GM19468 (cell line): ENCODE measurements around the gene CHIT1.
A peak's percentile ranks its signal among the peaks of the same experiment; 100 is the strongest.

Source experiments
- ATAC-seq: cut with Tn5 transposase; IDR thresholded peaks from one replicate; pipeline ENCODE4 v1.9.1; 2021; ENCODE audit warnings: mild to moderate bottlenecking, moderate library complexity, moderate number of reproducible peaks; ENCODE audit not compliant: unreplicated experiment; ENCODE audit errors: extremely low read depth

CHIT1 gene

DNA sequence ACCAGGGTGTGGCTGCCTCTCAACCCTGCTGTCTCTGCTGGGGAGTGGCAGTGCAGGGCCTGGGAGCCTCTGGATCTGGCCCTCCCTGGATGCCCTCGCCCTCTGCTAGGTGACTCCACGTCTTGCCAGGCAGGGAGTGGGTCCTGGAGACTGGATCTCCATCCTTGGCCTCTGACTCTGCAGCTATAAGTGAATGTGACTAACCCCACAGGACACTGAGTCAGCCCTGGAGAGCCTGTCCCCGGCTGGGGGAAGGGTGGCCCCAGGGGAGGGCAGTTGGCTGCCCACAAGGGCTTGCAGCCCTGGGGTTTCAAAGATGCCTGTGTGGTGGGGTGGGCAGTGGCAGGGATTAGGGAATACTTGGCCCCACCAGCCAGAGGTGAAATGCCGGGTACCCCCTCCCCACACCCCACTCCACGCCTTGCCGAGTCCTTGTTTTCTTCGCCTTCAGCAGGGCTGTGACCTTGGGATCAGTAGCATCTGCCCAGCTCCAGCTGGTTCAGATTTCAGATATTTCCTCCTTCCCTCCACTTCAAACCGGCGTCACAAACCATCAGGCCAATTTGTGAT is 51.9 kb downstream of the CHIT1 start:
- no peak for ATAC-seq

DNA sequence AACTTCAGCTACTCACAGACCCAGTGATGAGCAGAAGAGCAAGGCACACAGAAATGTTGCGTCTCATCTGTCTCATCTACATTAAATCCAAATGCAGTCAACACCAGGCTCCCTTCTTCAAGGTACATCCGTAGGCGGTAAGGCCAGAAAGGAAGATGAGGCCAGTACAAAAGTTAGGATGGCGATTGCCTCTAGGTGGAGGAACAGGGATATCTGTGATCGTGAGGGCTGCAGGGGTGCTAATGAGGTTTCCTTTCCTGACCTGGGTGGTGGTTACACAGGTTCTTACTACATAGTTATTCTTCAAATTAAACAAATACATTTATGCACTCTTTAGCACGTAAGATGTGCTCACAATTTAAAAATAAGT is 52.5 kb downstream of the CHIT1 start:
- no peak for ATAC-seq

DNA sequence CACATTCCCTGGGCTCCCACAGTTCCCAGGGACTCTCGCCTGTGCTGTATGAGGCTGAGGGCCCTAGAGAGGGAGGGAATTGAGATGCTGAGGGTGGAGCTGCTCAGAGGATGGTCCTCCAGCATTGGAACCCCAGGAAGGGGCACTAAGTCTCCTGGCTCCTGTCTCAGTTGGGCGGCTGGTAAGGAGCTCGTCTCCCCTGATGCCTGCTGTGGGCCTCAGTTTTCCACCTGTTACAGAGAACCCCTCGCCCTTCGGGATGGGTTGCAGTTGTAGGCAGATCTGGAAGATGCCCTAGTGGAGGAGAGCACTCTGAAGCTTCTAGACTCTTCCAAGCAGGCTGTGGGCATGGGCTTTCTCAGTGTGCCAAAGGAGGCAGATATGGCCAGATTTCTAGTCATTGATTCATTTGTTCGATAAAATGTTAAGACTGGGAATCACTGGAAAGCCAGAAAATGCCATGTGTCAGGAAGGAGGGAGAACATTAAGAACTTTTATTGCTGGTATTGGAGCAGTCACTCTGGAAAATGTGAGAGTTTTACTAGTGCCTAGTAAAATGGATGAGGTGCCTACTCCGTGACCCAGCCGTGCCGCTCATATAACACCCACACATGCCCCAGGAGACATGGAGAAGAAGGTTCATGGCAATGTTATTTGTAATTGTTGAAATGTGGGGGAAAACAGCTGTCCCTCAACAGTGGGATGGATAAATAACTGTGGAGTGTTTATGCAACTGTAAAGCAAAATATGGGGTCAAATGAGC is 53.0 kb downstream of the CHIT1 start:
- no peak for ATAC-seq

GRCh38 chr1:203175827-203176241 is 53.6 kb downstream of the CHIT1 start:
- ATAC-seq: no peak

DNA sequence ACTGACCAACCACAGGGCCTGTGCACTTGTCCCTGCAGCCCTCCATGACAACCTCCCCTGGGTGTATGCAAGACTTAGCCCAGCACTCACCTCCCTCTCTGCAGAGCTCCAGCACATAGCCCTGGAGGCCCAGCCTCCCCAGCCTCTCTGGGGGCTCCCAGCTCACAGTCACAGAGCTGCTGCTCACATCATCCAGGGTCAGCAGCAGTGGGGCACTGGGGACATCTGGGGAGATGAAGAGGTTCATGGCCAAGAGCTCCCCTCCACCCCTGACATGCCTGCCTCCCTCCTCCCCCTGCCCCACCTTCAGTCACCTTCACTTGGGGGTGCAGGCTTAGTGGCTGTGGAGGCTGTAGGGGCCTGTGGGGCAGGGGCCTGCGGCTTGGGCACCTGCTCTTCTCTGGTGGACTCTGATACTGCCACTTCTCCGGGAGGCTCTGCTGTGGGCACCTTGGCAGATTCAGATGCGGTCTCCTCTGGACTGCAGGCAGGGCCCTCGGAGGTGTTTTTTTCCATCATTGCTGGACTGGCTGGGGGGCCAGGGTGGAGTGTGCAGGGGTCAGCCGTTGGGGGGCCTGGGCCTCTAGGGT is 54.1 kb downstream of the CHIT1 start, which contains the start of gene MYBPH:
MYBPH (minus strand) TSS at position 590 of the 590 bp plus-strand sequence; CDS start at position 519, 71 bp downstream.
- no peak for ATAC-seq

DNA sequence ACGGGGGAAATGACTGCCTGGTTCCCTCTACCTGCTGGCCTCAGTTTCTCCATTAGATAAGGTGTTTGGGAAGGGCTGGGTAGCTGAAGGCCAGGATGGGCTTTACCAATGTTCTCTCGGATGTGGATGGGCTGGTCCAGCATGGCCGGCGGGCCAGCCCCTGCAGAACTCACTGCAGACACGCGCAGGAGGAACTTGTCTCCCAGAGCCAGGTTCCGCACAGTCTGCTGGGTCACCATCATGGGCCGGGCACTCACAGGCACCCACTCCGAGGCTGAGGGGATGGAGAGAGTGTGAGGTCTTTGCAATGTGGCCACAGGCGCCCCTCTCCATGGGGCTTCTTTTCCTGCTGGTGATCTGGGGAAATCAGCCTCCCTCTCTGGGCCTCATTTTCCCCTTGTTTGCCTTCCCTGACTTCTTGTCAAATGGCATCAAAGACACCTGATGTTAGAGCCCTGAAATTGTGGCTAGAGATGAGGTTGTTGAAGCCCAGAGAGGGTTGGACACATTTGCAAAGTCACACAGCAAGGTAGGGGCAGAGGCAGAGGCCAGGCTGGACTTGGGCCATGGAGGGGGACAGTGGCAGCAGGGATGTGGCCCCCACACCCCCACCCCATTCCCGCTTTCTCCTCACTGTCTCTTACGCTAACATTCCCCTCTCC is 55.0 kb downstream of the CHIT1 start:
- ATAC-seq: no peak

GRCh38 chr1:203173566-203173965 is 55.9 kb downstream of the CHIT1 start:
- ATAC-seq: peak; percentile 75

DNA sequence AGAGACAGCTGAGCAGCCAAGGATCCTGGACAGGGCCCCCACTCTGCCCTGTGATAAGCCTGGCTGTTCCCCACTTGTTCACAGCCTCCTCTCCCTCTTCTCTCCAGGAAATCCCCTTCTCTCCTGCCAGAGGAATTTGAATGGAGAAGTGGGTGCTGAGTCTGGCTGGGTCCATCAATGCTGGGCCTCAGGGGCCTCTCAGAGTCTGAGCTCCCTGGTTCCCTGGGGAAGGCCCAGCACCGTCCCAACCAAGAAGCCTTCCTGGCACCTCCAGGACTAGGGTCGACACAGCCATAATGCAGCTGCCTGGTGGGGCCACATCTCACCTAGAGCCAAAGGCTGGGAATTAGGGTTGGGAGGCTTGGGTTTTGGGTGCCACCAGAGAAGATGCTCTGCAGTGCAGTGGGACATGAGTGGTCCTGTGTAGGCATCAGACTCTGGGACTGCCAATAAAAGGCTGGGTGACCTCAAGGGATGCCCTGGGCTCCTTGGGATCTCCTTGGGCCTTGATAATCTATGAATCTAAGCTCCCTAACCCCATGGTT is 56.4 kb downstream of the CHIT1 start:
- no peak for ATAC-seq

DNA sequence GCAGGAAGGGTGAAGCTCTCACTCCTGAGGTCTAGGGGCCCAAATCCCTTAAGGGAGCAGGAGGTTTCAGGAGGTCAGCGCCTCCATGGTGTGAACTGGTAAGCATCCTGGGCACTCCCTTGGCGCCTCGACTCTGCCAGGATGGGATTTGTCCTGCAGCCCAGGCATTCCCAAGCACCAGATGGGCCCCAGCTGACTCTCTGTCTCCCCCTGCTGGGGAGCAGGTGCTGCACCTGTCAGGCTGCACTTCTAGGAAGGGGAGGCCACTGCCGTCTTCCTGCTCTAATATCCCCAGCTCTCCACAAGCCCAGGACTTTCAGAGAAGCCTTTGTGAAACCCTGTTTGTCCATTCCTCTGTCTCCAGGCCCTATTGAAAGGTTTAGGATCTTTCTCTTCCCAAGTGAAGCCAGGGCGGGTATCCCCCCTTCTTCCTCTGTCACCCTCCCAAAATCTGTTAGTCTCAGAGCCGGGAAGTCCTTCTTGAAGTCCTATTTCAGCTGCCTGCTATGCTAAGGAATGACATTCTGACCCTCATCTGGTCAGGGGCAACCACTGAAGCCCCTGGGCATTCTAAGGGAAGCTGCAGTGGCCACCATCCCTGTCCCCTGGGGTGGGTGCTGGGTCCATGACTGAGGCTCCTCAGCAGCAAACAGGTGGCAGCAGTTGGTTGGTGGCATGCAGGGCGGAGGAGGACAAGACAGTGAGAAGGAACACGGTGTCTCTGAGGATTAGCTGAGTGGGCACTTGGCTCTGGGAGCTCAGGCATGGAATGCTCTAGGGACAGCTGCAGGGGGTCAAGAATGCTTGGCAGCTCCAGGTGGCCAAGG is 57.1 kb downstream of the CHIT1 start:
- no peak for ATAC-seq

GRCh38 chr1:203171341-203172183 is 57.9 kb downstream of the CHIT1 start:
- no peak for ATAC-seq

GRCh38 chr1:203170625-203171330 is 58.7 kb downstream of the CHIT1 start:
- ATAC-seq: no peak

DNA sequence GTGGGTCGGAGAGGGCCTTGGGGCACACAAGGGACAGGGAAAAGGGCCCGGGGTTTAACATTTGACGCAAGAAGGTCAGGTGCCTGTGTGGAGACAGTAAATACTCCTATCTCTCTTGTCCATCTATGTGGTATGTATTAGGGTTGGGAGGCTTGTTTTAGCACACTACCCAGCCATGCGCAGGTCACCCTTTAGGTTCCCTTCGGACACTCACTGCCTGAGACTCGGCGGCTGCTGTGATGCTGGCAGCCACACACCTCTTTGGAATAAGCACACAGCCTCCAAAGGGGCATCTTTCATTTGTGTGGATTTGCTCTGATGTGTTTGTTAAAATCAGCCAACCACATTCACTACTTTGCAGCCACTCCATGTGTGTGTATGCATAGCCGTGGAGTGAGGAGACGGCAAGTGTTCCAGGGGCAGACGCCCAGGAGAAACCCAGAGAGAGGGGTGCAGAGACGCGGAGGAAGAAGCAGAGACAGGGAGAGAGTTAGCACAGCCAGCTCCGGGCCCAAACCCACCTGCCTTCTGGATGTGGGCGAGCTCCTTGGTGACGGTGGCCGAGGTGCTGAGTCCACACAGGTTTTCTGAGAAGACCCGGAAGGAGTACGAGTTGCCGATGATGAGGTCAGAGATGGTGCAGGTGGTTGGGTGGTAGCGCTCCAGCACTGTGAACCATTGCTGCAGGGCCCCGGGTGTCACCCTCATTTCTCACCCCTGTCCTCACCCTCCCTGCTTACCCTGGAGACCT is 59.5 kb downstream of the CHIT1 start:
- no peak for ATAC-seq

GRCh38 chr1:203168991-203169390 is 60.5 kb downstream of the CHIT1 start:
- no peak for ATAC-seq

- ATAC-seq: no peak
Observed at GRCh38 chr1:203168256-203168786, 61.2 kb downstream of the CHIT1 start.

- ATAC-seq: no peak
Observed at GRCh38 chr1:203167913-203168200, 61.6 kb downstream of the CHIT1 start.

- no peak for ATAC-seq
Observed at GRCh38 chr1:203167026-203167912, 62.2 kb downstream of the CHIT1 start.
